Panc1 (cell line): Measurements from ENCODE around the gene PIM2.

Experiments
- POLR2AphosphoS5 ChIP-seq: IDR thresholded peaks from 2 replicates; pipeline ENCODE4 v1.6.1; 2012; ENCODE audit warnings: mild to moderate bottlenecking, low read depth, low read length, moderate library complexity
- SIN3A ChIP-seq: IDR thresholded peaks from 2 replicates; pipeline ENCODE4 v1.6.1; 2012; ENCODE audit warnings: low read depth, mild to moderate bottlenecking, low read length, moderate library complexity, borderline replicate concordance; ENCODE audit not compliant: insufficient read depth
- TCF7L2 ChIP-seq: IDR thresholded peaks from 2 replicates; pipeline ENCODE4 v1.6.1; 2011; ENCODE audit warnings: mild to moderate bottlenecking, low read depth, low read length, inconsistent platforms
- TF ChIP-seq, protein P1 (sequence below): fragments of 450-650 bp; IDR thresholded peaks from 2 replicates; pipeline ENCODE4 v1.5.1; 2017; ENCODE audit warnings: mild to moderate bottlenecking

DNA sequence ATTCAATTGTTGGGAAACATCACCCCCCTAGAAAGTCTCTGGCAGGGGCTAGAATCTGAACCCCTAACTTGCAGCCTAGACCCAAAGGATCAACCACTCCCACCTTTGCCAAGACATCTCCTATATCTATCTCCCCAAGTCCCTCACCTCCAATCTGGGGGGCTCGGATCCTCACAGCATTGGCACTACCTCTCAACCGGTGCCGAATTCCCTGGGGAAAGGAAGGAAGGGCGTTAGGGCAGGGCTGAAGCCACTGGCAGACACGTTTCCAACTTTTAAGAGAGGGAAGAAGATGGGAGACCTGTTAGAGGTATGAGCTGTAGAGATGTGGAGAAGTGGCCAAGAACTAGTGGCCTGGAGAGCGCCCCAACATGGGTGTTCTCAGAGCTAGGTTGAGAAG is 23.9 kb downstream of the PIM2 start:
- TF ChIP-seq POLR2AphosphoS5, result no peak
- TF ChIP-seq, protein P1, sequence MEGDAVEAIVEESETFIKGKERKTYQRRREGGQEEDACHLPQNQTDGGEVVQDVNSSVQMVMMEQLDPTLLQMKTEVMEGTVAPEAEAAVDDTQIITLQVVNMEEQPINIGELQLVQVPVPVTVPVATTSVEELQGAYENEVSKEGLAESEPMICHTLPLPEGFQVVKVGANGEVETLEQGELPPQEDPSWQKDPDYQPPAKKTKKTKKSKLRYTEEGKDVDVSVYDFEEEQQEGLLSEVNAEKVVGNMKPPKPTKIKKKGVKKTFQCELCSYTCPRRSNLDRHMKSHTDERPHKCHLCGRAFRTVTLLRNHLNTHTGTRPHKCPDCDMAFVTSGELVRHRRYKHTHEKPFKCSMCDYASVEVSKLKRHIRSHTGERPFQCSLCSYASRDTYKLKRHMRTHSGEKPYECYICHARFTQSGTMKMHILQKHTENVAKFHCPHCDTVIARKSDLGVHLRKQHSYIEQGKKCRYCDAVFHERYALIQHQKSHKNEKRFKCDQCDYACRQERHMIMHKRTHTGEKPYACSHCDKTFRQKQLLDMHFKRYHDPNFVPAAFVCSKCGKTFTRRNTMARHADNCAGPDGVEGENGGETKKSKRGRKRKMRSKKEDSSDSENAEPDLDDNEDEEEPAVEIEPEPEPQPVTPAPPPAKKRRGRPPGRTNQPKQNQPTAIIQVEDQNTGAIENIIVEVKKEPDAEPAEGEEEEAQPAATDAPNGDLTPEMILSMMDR, result no peak
- no peak for TF ChIP-seq SIN3A
- TF ChIP-seq TCF7L2, result no peak
